HG02759 (cell line): ENCODE results near the gene C3orf52.
"Not testable (repeated sequence)": the region's sequence is repeated elsewhere in the genome, so short reads cannot be mapped to it uniquely, and the experiment has no call there.

Experiments used
- ATAC-seq: cut with Tn5 transposase; IDR thresholded peaks from one replicate; pipeline ENCODE4 v1.9.1; 2021; ENCODE audit warnings: mild to moderate bottlenecking, moderate library complexity; ENCODE audit not compliant: unreplicated experiment

The C3orf52 gene, protein sequence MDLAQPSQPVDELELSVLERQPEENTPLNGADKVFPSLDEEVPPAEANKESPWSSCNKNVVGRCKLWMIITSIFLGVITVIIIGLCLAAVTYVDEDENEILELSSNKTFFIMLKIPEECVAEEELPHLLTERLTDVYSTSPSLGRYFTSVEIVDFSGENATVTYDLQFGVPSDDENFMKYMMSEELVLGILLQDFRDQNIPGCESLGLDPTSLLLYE

DNA sequence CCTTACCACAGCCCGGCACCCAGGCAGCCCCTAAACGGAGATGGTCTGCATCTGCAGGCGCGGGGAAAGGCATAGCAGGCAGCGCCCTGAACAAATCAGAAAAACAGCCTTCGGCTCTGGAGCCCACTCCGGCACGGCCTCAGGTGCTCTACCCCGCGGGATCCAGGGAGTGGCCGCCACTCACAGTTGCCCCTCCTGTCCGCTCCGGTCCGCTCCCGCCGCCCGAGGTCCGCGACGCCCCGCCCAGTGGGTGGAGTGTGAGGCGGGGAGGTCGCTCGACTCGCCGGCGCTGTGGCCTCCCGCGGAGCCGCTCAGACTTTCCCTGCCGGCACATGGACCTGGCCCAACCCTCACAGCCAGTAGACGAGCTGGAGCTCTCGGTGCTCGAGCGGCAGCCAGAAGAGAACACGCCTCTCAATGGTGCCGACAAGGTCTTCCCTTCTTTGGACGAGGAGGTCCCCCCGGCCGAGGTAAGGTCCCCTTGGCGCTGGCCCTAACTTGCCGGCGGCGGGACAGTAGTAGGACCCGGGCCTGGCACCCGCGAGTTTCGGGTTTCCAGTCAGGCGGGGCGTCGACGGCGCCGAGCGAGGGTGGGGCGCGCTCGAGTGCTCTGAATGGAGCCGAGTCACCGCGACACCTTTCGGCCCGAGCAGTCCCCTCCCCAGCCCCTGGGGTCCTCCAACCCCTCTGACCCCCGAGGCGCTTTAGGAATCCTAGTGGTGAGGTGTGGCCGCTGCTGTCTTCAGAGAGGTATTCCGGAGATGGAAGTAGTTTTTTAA lies at the start of gene C3orf52:
C3orf52 (plus strand) TSS at position 314 of the 779 bp plus-strand sequence; CDS start at position 333, 19 bp downstream.
- peak; percentile 89 for ATAC-seq

DNA sequence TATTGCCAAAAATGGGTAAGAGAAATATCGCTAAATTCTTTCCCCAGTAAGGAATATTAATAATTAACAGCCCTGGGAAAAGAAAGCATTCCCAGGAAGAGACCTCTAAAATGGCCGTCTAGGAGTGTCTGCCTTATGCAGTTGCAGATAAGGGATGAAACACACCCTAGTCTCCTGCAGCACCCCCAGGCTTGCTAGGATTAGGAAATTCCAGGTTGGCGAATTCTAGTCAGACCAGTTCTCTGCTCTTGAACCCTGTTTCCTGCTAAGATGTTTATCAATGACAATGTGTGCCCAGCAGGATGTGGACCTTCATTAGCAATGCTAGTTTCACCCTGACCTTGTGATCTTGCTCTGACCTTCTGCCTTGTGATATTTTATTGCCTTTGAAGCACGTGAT lies 49.0 kb upstream of the C3orf52 start:
- not testable (repeated sequence) for ATAC-seq

DNA sequence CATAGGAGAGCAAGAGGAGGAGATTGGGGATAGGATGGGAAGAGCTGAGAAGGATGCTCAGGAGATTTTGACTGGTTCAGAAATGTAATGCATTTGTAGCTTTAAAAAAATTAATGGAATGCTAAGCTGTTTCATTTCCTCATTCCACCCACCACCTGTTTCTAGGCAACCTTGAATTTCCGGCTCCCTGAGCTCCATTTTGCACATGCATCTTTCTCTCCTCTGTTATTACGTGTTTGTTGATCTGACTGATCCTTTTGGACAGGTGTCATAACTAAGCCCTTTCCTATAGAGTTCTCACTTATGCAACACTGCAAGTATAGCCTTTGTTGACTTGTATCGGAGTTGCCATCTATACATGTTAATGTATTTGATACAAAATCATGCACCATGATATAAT lies 47.3 kb upstream of the C3orf52 start:
- ATAC-seq: peak; percentile 51

DNA sequence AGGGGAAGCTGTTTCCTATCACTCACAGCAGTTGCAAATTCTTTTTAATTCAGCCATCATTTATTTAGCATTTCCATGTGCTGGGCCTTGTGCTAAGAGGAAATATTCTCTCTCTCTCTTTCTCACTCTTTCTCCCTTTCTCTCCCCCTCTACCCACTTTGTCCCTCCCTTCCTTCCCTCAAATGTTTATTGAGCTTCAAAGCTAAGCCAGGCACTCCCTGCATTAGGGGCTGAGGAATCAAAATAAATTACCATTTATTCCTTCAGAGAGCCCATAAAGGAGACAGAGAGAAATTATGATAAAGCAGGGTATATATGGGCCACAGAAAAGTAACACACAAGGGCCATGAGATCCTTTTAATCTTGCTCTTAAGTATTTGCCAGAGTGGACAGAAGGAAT lies 44.9 kb upstream of the C3orf52 start:
- no peak for ATAC-seq

DNA sequence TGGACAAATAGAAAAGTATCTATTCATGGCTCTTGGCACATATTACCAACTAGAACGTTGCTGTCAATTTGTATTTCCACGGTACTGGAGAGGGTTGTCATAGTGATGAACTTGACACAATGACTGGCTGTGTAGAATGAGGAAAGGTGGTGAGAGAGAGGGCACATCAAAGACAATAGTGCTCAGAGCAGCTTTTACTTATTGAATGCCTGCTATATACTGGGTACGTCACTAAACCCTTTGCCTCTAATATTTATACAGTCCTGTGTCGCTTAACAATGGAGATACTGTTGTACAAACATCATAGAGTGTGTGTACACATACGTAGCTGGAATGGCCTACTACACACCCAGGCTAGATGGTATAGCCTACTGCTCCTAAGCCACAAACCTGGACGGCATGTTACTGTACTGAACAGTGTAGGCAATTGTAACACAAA lies 43.3 kb upstream of the C3orf52 start:
- no peak for ATAC-seq

DNA sequence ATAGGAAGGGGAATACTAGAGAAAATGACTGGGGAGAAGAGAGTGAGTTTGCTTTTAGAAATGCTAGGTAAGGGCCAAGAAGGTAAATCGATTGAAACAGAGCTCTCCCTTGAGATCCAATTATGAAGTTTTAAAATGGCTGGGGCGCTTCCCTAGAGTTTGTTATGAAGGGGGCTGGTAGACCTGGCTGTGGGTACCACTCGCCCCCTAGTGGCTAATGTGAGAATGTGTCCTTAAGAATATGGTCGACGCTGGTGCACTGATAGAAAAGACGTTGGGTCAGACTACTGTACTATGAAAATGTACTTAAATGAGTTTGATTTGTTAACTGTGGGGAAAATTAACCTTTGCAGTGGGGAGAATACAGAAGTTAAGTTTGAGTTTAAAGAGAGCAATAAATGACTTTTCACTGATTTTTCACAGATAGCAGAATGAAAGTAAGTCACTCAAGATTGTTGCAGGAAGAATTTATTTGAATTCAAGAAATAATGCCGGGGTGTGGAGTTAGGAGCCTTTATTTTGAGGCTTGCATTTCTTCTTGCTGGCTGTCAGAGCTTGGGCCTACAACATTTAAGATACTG lies 42.5 kb upstream of the C3orf52 start:
- peak; percentile 89 for ATAC-seq

DNA sequence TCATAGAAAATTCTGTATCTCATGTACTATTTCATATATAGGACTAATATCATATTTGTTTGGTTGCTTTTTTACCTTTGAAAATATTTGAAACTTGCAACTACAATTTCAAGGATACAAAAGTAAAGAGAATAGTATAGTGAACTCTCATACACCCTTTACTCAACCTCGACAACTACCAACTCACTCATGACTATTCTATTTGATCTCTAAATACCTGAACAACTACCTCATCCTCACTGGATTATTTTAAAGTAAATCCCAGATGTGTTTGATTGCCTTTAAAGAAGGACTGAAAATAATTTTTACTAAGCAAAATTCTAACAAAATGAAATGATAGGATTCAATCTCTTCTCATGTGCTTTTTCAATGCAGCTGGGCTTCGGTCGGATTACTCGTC lies 39.6 kb upstream of the C3orf52 start:
- no peak for ATAC-seq

DNA sequence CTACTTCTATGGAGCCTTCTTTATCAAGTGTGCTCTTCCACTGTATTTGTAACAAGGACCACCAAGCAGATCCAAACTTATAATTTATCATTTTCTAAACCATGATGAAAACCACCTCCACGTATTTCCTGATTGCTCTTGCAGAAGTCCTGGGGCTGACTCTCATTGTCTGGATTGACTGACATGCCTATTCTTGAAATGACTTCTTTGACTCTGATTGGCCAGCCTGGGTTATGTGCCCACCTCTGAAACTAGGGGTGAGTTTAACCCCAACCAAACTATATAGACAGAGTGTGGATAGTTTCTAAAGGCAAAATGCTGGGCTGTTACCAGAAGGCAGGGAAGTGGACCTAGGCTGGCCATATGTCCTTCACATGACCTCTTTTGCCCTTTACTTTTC lies 38.9 kb upstream of the C3orf52 start:
- ATAC-seq: peak; percentile 61

DNA sequence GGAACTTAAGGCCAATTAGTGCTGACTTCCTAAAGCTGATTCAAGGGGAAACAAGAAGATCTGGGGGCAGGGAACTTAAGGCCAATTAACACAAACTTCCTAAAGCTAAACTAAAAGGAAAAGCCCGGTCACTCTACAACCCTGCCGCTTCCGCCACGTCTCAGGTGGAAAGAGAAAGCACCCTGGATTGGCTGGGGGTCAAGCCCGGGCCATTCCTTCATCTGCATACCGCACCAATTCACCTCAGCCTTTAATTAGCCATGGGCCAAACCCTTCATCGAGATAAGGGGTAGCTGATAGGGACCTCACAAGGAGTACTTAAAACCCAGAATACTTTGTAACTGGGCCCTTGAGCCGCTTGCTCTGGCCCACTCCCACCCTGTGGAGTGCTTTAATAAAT lies 37.3 kb upstream of the C3orf52 start:
- ATAC-seq: no peak

DNA sequence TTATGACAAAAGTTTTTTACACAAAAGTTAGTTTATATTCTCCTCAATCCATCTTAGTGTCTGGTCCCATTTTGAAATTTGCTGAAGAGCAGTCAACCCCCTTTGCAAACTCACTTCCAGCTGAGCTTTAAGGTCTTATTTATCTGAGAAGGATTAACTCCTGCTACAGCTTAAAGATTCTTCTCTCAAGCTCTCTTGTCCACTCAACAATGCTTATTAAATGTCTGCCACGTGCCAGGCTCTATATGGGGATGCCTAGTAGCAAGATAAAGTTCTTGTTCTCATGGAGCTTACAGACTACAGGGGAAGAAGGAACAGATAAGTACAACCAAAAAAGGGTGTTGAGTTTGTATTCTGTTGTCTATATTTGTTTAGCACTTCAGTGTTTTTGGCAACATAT lies 33.0 kb upstream of the C3orf52 start:
- no peak for ATAC-seq

DNA sequence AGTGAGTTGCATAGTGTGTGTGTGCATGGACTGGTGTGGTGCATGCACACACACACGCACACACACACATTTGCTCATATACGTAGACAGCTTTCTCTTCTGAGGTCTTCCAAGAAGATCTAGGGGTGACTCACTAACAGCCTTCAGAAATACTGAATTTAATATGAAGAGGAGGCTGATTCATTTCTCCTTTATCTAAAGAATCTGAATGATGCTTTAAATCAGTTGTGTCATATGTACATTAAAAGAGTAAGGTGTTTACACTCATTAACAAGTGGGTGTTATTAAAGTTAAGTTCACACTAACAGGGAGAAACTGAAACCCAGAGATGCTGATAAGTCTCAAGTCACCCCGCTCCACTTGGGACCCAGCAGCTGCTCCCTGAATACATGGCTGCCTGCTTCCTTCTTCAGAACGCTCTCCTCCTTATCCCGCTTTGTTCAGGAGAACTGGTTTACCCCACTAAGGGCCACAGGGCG lies 29.7 kb upstream of the C3orf52 start:
- ATAC-seq: no peak

DNA sequence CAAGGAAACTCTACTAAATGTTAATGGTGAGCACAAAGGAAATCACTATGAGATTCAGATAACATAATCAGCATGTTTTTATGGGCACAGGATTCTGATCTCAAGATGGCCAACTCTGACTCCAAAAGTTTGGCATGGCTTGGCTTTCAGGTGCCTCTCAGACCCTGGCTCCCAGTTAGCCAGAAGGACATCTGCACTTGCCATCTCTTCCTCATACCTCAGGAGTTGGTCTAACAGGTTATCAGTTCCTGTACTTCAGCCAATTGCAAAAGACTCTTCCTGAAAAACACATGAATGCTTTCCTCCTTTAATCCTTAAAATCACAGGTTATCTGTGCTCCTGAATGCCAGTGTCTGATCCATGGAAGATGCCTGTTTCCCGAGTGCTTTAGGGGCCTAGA lies 26.7 kb upstream of the C3orf52 start:
- no peak for ATAC-seq

DNA sequence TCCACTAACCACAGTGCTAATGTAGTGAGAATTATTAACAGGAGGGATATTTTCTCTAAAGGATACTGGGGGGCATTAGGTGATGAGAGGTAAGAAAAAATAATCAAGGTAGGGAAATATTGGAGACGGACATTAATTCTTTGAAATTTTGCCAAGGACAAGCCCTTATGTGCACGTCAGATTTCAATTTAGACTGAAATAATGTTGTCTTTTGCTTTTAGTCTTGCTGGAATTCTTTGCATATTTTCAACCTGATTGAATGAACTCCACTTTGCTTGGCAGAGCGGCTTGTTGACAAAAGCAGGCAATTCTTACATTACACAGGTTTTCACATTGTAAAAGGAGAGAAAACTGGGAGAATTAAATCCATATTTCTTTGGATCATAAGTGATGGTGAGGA lies 25.0 kb upstream of the C3orf52 start:
- no peak for ATAC-seq

DNA sequence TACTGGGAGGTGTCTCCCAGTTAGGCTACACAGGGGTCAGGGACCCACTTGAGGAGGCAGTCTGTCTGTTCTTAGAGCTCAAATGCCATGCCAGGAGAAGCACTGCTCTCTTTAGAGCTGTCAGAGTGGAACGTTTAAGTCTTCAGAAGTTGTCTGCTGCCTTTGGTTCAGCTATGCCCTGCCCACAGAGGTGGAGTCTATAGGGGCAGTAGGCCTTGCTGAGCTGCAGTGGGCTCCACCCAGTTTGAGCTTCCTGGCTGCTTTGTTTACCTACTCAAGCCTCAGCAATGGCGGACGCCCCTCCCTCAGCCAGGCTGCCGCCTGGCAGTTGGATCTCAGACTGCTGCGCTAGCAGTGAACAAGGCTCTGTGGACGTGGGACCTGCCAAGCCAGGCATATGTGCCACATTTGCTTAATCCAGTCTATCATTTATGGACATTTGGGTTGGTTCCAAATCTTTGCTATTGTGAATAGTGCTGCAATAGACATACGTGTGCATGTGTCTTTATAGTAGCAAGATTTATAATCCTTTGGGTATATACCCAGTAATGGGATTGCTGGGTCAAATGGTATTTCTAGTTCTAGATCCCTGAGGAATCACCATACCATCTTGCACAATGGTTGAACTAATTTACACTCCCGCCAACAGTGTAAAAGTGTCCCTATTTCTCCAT lies 13.7 kb upstream of the C3orf52 start:
- not testable (repeated sequence) for ATAC-seq

DNA sequence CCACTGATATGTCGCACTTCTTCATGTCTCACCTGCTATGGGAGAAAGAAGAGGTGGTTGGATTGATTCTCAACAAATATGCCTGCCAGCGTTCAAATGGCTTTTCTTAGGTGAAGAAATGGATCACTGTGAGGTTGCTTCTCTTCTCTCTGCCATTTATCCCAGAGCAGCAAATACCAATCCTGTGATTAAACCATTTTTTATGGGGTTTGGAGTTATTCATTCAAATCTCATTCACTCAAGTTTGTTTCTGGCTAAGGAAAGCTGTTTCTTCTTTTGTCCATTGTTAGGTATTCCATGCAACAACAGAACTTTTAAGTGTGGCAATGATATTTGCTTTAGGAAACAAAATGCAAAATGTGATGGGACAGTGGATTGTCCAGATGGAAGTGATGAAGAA lies 12.2 kb upstream of the C3orf52 start:
- ATAC-seq: no peak

DNA sequence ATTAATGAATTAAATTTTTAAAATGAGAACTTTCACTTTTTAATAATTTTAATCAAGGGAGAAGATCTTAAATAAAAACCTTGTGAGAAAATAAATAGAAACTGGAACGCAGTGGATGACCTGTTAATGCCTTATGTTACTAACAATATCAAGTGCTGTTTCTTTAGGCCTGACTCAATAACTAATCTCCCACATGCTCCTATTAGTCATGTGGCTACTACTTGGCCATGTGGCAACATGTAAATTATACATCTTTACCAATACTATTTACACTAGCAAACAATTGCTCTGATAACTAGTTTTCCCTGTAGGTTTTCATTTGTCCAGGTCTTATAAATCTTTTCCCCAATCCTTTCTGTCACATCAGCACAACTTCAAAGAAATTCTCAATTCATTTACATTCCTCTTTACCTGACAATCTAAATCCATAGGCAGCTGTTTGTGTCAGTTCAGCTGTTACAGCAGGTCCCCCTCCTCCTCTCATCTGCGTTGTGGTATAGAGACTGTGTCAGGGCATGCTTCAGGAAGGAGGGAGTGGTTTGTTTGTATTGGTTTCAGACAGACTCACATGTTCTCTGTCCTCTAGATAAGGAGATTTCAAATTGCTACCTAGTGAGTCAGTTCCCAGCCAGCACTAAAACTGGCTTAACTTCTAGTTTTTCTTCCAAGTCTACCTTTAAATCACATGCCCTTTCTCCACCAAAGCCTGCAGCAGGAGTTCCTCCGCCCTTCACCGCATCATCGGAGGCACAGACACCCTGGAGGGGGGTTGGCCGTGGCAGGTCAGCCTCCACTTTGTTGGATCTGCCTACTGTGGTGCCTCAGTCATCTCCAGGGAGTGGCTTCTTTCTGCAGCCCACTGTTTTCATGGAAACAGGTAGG lies 11.3 kb upstream of the C3orf52 start:
- ATAC-seq: peak; percentile 79

DNA sequence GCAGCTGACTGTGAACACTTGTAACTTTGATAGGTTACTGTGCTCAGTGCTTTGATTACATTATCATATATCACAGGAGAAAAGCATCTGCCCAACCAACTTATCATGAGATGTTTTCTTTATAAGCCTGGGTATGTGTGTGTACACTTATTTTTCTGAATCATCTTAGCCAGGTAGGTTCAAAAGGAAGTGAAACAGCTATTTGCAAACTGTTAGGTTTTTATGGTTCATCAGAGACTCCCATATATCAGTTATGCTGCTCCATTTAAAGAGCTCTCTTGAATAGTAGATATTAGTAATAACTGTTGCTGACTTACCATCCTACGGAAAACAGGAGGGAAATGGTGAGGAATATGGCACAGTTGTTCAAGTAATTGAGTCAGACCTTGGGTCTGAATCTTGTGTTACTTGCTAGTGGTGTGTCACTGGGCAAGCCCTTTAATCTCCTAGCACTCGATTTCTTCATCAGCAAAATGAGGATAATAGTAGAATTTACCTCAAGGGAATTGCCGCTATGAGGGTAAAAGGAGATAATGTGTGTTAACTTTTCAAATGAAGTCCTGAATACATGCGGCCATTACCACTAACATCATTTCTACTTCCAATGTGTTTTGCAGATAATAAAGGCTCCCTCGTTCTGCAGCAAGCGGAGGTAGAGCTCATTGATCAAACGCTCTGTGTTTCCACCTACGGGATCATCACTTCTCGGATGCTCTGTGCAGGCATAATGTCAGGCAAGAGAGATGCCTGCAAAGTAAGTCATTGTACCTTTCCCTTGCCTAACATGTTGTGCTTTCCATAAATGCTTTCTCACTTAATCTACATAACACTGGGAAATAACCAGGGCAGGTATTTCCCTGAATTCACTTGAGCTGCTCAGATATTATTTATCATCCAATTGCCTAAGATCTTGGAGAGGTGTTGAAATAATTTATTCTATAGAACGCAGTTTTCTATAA lies 7.8 kb upstream of the C3orf52 start:
- ATAC-seq: no peak

DNA sequence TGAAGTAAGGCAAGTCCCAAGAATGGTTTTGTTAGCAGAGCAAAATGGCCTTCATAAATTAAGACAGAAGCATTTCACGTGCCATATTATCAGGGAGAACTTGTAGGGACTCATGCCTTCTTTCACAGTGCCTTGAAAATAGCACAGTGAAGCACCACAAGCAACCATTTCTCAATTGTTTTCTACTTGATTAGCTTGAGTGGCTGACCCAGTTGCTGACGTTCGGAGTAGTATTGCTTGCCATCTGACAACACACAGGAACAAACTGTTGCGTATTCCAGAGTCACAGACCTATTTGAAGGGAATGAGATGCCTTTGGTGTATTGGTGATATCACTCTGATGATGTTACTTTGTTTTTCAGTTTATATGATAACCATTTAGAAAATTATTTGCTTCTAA lies 3.0 kb upstream of the C3orf52 start:
- ATAC-seq: no peak

DNA sequence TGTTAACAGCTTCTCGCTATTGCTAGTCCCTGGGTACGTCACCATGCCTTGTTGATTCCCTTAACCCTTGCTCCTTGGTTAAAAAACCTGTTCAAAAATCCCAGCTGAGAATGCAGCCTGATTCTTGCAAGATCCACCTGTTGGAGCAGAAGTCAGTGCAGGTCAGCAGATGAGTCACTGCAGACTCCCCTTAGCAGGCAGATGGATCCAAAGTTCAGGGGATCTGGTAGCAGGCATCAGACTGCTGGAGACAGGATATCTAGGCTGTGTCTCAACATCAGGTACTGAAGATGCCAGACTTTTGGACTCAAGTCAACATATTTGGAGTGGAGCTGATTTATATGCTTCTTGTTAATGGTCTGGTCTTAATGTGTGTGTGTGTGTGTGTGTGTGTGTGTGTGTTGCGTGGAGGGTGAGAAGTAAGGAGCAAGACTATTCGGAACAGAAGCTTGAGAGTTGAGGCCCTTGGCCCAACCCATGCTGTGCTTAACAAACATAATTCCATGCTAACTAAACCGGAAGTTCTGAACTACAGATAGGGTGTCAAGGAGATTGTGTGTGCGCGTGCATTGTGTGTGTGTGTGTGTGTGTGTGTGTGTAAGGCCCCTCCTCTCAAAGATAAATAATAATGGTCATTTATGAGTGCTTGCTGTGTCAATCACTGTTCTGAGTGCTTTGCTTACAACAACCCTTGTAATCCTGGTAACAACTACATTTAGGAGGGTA lies 1.0 kb upstream of the C3orf52 start:
- no peak for ATAC-seq
